A673 (cell line): ENCODE measurements around the gene THSD4. TPM values are rescaled to one million over a fixed set of nuclear protein-coding genes. Genes with fewer than 3 reads are reported as not detected.

ENCODE experiments used
- BruUV-seq: library from RNA; stranded (reverse); fragments of 400-500 nt; replicated peaks from 2 replicates; lab custom pipeline; 2021; lab: Mats Ljungman, UMichigan
- CTCF ChIA-PET: fragments of 300-600 bp; sonication (Branson Sonifier 250); formaldehyde crosslinking; loops from one replicate; lab custom pipeline; 2022; ENCODE audit warnings: antibody characterized with exemption; lab: Charles Lee
- POLR2A ChIA-PET: fragments of 300-600 bp; sonication (Branson Sonifier 250); formaldehyde crosslinking; loops from one replicate; lab custom pipeline; 2022; ENCODE audit warnings: antibody characterized with exemption; ENCODE audit not compliant: low non-redundant PET; lab: Charles Lee
- DNase-seq: peaks from one replicate; pipeline ENCODE4 v3.0.0-alpha.2; 2015; ENCODE audit warnings: low spot score
- H3K27ac ChIP-seq: fragments of 200-600 bp; sonication (generic); 2 replicates; pipeline ENCODE4 v1.5.1; 2016; ENCODE audit warnings: mixed run types, low read depth, mild to moderate bottlenecking, mixed read lengths, antibody characterized with exemption, low read length; ENCODE audit not compliant: poor library complexity, severe bottlenecking
- H3K27me3 ChIP-seq: fragments of 200-600 bp; sonication (generic); replicated peaks from 2 replicates; pipeline ENCODE4 v1.6.1; 2017; ENCODE audit warnings: mixed run types, low read depth, mild to moderate bottlenecking, mixed read lengths, antibody characterized with exemption, low read length; ENCODE audit not compliant: insufficient read depth, poor library complexity
- H3K36me3 ChIP-seq: fragments of 200-600 bp; sonication (generic); 2 replicates; pipeline ENCODE4 v1.6.1; 2016; ENCODE audit warnings: mixed run types, mild to moderate bottlenecking, mixed read lengths, antibody characterized with exemption, low read length; ENCODE audit not compliant: insufficient read depth, poor library complexity, severe bottlenecking
- H3K4me1 ChIP-seq: fragments of 200-600 bp; sonication (generic); 2 replicates; pipeline ENCODE4 v1.6.1; 2017; ENCODE audit warnings: mixed run types, mild to moderate bottlenecking, mixed read lengths, antibody characterized with exemption, low read length; ENCODE audit not compliant: insufficient read depth, poor library complexity, severe bottlenecking
- H3K4me3 ChIP-seq: fragments of 200-600 bp; sonication (generic); 2 replicates; pipeline ENCODE4 v1.5.1; 2016; ENCODE audit warnings: low read depth, mixed run types, mild to moderate bottlenecking, mixed read lengths, low read length; ENCODE audit not compliant: poor library complexity, severe bottlenecking
- H3K9me3 ChIP-seq: fragments of 200-600 bp; sonication (generic); 2 replicates; pipeline ENCODE4 v1.6.1; 2016; ENCODE audit warnings: mixed run types, low read depth, mild to moderate bottlenecking, mixed read lengths, antibody characterized with exemption, low read length; ENCODE audit not compliant: poor library complexity, severe bottlenecking
- EZH2 ChIP-seq: fragments of 200-600 bp; sonication (generic); IDR thresholded peaks from 2 replicates; pipeline ENCODE4 v1.6.1; 2017; ENCODE audit warnings: borderline replicate concordance, low read depth, mild to moderate bottlenecking, mixed read lengths, antibody characterized with exemption, low read length; ENCODE audit not compliant: poor library complexity, severe bottlenecking
- intact Hi-C: fragments of 100-400 bp; cut with micrococcal nuclease; formaldehyde crosslinking; loops from one replicate; pipeline ENCODE4 v1.10.0; 2022; ENCODE audit not compliant: unreplicated experiment
- total RNA-seq: library from RNA; stranded (reverse); gene quantifications from 2 replicates; pipeline ENCODE4 v1.2.3, GENCODE V29; 2021
- TF ChIP-seq, protein P1 (sequence below): fragments of 300-800, 200-600 bp; sonication (generic); conservative IDR thresholded peaks from 2 replicates; pipeline ENCODE4 v1.5.1; 2017; ENCODE audit warnings: low read depth, mild to moderate bottlenecking, antibody characterized with exemption, low read length, moderate library complexity, mixed read lengths

The THSD4 gene
- total RNA-seq, 1 experiment from 2014 or later = 2.4 TPM

DNA sequence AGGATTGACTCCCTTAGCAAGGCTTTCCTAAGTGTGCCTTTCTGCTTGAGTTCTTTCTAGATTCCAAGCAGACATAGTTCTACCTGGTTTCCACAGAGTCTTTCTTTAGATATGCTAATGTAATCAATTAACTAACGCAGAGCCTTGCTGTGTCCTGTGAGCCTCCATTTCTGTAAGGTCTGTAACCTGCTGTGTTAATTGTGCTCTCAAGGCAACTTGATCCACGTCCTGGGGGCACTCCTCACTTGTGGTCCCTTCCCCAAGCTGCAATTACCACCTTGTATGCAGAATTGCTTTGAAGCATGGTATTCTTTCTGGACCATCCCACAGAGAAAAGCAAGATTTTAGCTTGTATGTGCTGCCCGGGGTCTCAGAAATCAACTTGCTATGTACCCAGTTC lies 29.5 kb upstream of the THSD4 start:
- Histone ChIP-seq H3K4me3 (no peak overlapping the region), H3K36me3 (no peaks in the 10 kb centered on the region), H3K4me1 (no peaks in the 10 kb centered on the region), H3K9me3 (no peaks in the 10 kb centered on the region), H3K27me3 (no peaks in the 10 kb centered on the region), H3K27ac (no peak overlapping the region)
- intact Hi-C loops = no loop called here
- POLR2A ChIA-PET = no interaction called here
- DNase-seq = no peak
- TF ChIP-seq, protein P1, sequence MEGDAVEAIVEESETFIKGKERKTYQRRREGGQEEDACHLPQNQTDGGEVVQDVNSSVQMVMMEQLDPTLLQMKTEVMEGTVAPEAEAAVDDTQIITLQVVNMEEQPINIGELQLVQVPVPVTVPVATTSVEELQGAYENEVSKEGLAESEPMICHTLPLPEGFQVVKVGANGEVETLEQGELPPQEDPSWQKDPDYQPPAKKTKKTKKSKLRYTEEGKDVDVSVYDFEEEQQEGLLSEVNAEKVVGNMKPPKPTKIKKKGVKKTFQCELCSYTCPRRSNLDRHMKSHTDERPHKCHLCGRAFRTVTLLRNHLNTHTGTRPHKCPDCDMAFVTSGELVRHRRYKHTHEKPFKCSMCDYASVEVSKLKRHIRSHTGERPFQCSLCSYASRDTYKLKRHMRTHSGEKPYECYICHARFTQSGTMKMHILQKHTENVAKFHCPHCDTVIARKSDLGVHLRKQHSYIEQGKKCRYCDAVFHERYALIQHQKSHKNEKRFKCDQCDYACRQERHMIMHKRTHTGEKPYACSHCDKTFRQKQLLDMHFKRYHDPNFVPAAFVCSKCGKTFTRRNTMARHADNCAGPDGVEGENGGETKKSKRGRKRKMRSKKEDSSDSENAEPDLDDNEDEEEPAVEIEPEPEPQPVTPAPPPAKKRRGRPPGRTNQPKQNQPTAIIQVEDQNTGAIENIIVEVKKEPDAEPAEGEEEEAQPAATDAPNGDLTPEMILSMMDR = no peak
- no peak for TF ChIP-seq EZH2
- no TSS peak for BruUV-seq
- CTCF ChIA-PET = no interaction called here

DNA sequence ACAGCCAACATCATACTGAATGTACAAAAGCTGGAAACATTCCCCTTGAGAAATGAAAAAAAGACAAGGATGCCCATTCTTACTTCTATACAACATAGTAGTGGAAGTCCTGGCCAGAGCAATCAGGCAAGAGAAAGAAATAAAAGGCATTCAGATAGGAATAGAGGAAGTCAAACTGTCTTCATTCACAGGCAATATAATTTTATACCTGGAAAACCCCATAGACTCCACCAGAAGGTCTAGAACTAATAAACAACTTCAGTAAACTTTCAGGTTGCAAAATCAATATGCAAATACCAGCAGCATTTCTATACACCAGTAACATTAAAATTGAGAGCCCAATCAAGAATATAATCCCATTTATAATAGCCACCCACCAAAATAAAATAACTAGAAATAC lies 27.1 kb upstream of the THSD4 start:
- CTCF ChIA-PET = no interaction called here
- intact Hi-C loops = no loop called here
- Histone ChIP-seq H3K4me1 (no peaks in the 10 kb centered on the region), H3K27ac (no peak overlapping the region), H3K27me3 (no peaks in the 10 kb centered on the region), H3K36me3 (no peaks in the 10 kb centered on the region), H3K4me3 (no peak overlapping the region), H3K9me3 (no peaks in the 10 kb centered on the region)
- POLR2A ChIA-PET = no interaction called here
- no peak for TF ChIP-seq EZH2
- TF ChIP-seq, protein P1 = no peak
- BruUV-seq = no TSS peak
- no peak for DNase-seq

DNA sequence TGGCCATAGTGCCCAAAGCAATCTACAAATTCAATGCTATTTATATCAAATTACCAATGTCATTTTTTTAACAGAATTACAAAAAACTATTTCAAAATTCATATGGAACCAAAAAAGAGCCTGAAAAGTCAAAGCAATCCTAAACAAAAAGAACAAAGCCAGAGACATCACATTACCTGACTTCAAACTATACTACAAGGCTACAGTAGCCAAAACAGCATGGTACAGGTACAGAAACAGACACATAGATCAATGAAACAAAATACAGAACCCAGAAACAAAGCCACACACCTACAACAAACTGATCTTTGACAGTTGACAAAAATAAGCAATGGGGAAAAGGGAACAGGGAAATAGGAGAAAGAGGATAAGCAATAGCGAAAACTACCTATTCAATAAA lies 26.6 kb upstream of the THSD4 start:
- no peaks in the 10 kb centered on the region for H3K27me3 ChIP-seq
- H3K9me3 ChIP-seq = no peaks in the 10 kb centered on the region
- ChIA-PET CTCF (no interaction called here), POLR2A (no interaction called here)
- no TSS peak for BruUV-seq
- no peaks in the 10 kb centered on the region for H3K4me1 ChIP-seq
- no peak overlapping the region for H3K27ac ChIP-seq
- no peaks in the 10 kb centered on the region for H3K36me3 ChIP-seq
- intact Hi-C loops = no loop called here
- no peak for TF ChIP-seq EZH2
- TF ChIP-seq, protein P1 = no peak
- no peak overlapping the region for H3K4me3 ChIP-seq
- no peak for DNase-seq
